ENCODE data around the gene KIFC1.
A peak's percentile ranks its signal among the peaks of the same experiment; 100 is the strongest.
"Not testable (repeated sequence)": the region's sequence is repeated elsewhere in the genome, so short reads cannot be mapped to it uniquely, and the experiment has no call there.

Gene KIFC1

GRCh38 chr6:33391278-33391921, at the start of gene KIFC1:
KIFC1 (plus strand) TSS chr6:33391823; CDS start chr6:33391986, 163 bp downstream.
- peak; percentile 99 for DNase-seq

DNA sequence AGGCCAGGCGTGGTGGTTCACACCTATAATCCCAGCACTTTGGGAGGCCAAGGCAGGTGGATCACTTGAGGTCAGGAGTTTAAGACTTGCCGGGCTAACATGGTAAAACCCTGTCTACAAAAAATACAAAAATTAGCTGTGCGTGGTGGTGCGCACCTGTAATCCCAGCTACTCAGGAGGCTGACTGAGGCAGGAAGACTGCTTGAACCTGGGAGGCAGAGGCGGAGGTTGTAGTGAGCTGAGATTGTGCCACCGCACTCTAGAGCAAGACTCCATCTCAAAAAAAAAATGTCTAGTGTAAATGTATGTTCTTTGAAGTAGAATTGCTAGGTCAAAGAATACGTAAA, 48.0 kb upstream of the KIFC1 start:
- DNase-seq, result not testable (repeated sequence)

- no peak for DNase-seq
Observed at GRCh38 chr6:33343953-33344611, 47.5 kb upstream of the KIFC1 start.

DNA sequence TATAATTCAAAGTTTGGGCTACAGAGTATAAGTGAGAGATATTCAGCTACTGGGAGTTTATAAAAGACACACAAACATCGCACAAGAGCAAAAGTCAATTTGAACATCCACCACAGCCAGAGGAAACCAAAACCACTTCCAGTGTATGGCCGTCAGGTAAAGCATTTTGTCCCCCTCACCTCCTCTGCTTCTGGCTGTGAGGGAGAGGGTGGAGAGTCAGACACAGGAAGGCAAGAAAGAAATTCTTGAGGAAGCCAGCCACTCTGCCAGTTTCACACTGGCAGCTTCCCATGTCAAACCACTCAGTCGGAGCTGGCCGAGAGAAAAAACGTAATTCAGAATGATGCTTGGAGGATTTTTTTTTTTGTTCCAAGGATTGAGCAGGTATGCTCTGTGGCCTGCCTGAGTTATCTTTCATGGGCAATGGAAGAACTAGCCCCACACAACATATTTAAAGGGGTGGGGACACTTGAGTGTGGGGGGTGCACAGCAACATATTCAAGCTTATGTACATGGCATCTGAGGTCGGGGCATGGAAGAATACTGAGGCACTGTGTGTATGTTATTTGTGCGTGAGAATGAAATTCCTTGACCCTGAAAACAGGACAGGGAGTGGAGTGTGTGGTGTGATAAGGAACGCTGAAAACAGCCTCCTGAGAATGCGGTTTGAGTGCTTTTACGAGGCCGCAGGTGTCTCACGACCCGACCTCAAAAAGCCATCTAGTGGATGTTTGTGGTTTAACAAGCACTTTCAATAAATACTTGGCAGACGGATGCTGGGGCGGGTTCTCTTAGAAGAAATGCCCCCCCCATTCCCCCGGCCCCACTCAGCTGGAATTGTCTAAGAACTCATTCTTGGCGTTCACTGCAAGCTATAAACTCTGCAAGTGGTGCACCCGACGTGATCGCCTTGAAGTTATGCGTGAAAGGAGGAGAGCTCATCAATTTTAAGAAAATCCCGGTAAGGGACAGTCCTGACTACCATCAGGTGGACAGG, 46.6 kb upstream of the KIFC1 start:
- DNase-seq, result peak; percentile 32

- not testable (repeated sequence) for DNase-seq
Observed at GRCh38 chr6:33346972-33347371, 44.7 kb upstream of the KIFC1 start.

DNA sequence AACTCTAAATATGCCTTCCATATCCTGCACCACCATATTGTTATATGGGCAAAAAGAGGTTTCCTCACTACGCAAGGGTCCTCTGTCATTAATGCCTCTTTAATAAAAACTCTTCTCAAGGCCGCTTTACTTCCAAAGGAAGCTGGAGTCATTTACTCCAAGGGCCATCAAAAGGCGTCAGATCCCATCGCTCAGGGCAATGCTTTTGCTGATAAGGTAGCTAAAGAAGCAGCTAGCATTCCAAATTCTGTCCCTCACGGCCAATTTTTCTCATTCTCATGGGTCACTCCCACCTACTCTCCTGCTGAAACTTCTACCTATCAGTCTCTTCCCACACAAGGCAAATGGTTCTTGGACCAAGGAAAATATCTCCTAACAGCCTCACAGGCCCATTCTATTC, 43.8 kb upstream of the KIFC1 start:
- DNase-seq, result no peak

GRCh38 chr6:33355860-33356259, 35.8 kb upstream of the KIFC1 start:
- DNase-seq, result not testable (repeated sequence)

DNA sequence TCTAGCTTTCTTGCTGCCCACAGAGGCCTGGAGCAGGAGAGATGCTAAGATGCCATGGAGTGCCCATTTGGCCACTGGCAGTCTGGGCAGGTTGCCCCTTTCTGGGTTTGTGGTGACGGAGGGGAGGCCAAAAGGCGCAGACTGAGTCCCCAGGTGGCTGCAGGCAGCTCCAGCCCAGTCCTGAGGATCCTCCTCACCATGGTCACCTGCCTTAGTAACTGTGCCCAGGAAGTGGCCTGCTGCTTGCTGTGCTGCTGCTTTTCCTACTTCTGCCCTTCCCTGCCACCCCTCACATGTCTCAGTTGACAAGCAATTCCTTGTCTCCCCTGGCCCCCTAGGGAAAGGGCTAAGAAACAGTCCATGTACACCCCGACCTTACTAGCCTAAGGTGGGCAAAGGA, 35.3 kb upstream of the KIFC1 start:
- no peak for DNase-seq

- not testable (repeated sequence) for DNase-seq
Observed at GRCh38 chr6:33357160-33357871, 34.3 kb upstream of the KIFC1 start.

GRCh38 chr6:33359331-33359730, 32.3 kb upstream of the KIFC1 start:
- DNase-seq, result no peak

GRCh38 chr6:33363486-33363885, 28.1 kb upstream of the KIFC1 start:
- not testable (repeated sequence) for DNase-seq

DNA sequence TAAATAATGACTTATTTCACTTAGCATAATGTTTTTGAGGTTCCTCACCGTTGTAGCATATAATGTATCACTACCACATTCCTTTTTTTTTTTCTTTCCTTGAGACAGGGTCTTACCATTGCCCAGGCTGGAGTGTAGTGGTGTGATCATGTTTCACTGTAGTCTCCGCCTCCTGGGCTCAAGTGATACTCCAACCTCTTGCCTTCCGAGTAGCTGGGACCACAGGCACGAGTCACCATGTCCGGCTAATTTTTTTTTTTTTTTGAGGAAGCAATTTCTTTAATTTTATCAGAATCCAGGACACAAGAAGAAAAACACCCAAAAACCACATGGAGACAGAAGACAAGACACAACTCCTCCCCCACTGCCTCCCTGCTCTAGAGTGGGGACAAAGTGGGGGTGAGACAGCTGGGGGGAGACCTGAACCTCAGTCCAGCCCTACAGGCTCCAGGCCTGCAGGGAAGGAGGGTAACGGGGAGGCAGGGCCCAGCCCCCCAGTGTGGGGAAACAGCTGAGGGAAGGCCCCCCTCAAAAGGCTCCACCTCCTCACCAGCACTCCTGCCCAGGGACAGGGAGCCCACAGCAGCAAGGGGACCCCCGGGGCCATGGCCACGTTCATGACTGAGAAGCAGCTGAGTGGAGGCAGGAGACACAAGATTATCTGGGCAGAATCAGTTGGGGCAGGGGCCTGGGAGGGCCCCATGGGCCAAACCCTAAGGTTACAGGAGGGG, 27.0 kb upstream of the KIFC1 start:
- not testable (repeated sequence) for DNase-seq

GRCh38 chr6:33365206-33365971, 26.2 kb upstream of the KIFC1 start:
- not testable (repeated sequence) for DNase-seq

DNA sequence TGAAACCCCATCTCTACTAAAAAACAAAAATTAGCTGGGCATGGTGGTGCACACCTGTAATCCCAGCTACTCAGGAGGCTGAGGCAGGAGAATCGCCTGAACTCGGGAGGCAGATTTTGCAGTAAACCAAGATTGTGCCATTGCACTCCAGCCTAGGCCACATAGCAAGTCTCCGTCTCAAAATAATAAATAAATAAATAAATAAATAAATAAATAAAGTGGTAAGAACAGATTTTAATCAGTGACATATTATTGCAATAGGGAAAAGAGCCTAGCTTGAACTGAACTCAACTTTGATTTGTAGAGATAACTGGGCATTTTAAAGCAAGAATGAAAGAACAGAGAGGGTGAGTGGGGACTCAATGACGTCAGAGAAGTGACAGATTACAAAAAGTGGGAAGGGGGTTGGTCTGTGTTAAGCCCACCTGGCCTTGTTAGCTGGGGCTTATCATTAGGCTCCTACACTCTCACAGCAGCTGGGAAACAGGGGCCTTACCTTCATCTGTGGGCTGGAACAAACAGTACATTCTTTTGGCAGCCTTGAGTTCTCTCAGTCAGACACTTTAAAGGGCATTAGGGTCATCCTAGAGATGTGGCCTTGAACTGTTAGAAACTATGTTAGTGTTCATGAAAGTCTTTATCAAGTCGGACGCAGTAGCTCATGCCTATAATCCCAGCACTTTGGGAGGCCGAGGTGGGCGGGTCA, 24.5 kb upstream of the KIFC1 start:
- no peak for DNase-seq

- not testable (repeated sequence) for DNase-seq
Observed at GRCh38 chr6:33367715-33368025, 24.0 kb upstream of the KIFC1 start.

GRCh38 chr6:33371901-33372300, 19.7 kb upstream of the KIFC1 start:
- not testable (repeated sequence) for DNase-seq

GRCh38 chr6:33372526-33373123, 19.0 kb upstream of the KIFC1 start:
- no peak for DNase-seq

GRCh38 chr6:33373960-33374910, 17.4 kb upstream of the KIFC1 start:
- DNase-seq, result no peak

DNA sequence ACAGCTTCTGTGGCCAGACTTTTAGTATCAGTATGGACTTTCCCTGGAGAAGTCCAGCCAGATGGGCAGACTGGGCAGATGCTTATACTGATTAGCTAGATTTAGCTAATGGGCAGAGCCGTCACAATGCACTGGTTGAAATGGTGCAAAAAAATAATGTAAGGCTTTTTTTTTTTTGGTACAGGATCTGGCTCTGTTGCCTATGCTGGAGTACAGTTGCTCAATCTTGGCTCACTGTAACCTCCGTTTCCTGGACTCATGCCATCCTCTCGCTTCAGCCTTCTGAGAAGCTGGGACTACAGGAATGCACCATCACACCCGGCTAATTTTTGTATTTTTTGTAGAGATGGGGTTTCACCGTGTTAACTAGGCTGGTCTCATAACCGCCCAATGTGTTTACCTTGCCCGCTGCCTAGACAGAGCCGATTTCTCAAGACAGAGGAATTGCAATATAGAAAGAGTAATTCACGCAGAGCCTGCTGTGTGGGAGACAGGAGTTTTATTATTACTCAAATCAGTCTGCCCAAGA, 16.4 kb upstream of the KIFC1 start:
- no peak for DNase-seq
